GM12873 (cell line): ENCODE measurements around the gene RANBP9.

Experiments
- CTCF ChIP-seq: IDR thresholded peaks from 2 replicates; pipeline ENCODE4 v1.5.1; 2012; ENCODE audit warnings: low read depth, mild to moderate bottlenecking, moderate library complexity, low read length, control low read depth; ENCODE audit not compliant: insufficient read depth; ENCODE audit errors: missing control alignments

Gene RANBP9

GRCh38 chr6:13711733-13712598 lies at the start of gene RANBP9:
Gene RANBP9, minus strand, starts transcription at chr6:13711835. Its CDS starts 330 bp downstream, at chr6:13711505.
- no peak for TF ChIP-seq CTCF

- no peak for TF ChIP-seq CTCF
These were observed 49.0 kb upstream of the RANBP9 start for GRCh38 chr6:13760307-13761304.

GRCh38 chr6:13759025-13759424 lies 47.4 kb upstream of the RANBP9 start:
- no peak for TF ChIP-seq CTCF

GRCh38 chr6:13754644-13755043 lies 43.0 kb upstream of the RANBP9 start:
- TF ChIP-seq CTCF = no peak

- no peak for TF ChIP-seq CTCF
These were observed 32.1 kb upstream of the RANBP9 start for GRCh38 chr6:13743736-13744127.

- TF ChIP-seq CTCF = no peak
These were observed 31.5 kb upstream of the RANBP9 start for GRCh38 chr6:13742961-13743735.
